ENCODE data around the gene ZDHHC14.

Gene ZDHHC14

GRCh38 chr6:157649311-157650260, 268.6 kb downstream of the ZDHHC14 start:
- TF ChIP-seq ZNF274 (IDR thresholded peaks at IDR 0.05; ENCODE audit: low read depth, low read length), result no peak
- H3K4me3 ChIP-seq (ENCODE audit: low read length), result no peak overlapping the region

DNA sequence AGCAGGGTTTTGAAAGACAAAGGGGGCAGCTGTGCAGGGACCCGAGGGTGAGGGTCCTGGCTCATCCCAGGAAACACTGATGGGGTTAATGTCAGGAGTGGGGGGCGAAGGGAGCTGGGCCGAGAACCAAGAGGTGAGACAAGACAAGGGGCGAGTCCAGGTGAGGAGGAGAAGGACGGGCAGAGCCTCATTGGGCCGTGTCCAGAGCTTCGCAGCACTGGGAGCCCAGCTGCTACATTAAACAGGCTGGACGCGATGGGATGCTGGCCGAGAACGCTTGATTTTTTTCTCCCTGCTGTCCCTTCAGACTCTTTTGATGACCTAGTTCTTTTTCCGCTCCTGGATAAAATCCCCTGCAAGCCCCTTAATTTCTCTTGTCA, 269.3 kb downstream of the ZDHHC14 start:
- H3K4me3 ChIP-seq (ENCODE audit: low read length), result no peak overlapping the region
- no peak for TF ChIP-seq ZNF274 (IDR thresholded peaks at IDR 0.05; ENCODE audit: low read depth, low read length)

- no peak overlapping the region for H3K4me3 ChIP-seq (ENCODE audit: low read length)
Measured at GRCh38 chr6:157650801-157651200, 269.8 kb downstream of the ZDHHC14 start.

DNA sequence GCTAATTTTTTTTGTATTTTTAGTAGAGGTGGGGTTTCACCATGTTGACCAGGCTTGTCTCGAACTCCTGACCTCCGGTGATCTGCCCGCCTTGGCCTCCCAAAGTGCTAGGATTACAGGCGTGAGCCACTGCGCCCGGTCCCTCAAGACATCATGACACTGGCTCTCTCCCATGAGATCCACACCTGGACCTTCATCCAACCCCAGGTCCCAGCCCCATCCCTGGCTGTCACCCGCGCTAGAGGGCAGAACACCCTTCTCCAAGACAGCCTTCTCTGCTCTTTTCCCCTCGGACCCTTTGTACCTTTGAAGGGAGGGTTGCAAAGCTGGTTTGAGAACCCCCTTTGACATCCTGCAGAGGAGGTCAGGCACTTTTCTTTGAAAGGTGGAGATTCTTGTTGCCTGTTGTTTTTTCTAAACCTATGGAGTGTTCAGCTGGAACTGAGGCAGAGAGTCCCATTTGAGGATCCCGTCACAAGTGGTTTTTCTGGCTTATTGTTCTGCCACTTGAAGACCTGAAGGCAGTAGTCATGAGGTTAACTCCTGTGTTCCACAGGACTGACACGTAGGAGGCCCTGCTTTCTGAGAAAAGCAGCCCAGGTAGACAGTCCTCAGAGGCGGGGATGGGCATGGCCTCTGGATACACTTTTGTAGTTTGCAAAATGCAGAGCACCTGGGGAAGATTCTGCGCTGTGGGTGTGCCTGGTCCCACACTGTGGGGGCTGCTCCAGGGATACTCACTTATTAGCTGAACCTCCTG, 270.9 kb downstream of the ZDHHC14 start:
- H3K4me3 ChIP-seq (ENCODE audit: low read length), result no peak overlapping the region
- no peak for TF ChIP-seq ZNF274 (IDR thresholded peaks at IDR 0.05; ENCODE audit: low read depth, low read length)

More at GRCh38 chr6:157650801-157651200, 269.8 kb downstream of the ZDHHC14 start:
- TF ChIP-seq ZNF274 (IDR thresholded peaks at IDR 0.05; ENCODE audit: low read depth, low read length), result no peak

DNA sequence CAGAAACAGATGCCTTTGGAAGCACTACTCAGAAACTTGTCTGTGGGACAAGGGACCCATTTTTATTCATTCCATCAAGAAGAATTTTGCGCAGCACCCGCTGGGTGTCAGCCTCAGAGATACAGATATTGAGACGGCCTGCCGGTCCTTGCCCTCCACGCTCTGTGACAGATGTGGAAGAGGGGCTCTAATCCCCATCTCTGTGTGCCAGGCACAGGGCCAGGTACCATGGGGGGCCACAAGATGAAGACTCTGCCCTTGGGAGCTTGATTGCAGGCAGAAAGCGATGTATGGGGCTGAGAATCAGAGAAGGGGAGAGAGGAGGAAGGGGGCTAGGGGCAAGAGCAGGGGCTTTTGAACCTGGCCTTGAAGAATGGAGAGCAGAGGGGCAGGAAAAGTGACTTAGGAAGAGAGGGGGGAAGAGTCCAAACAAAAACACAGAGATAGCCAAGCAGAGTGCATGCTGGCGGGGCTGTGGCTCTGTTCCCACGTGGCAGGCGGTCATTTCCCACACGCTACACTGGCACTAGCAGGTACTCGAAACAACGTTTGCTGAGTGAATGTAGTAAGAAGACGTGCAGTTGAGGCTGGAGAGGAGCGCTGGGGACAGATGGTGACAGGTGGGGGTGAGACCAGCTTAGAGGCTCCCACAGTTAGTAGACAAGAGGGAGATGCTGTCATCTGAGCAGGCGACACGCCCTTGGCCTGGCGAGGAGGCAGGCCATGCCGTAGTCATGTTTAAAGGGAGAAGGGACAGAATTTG, 271.8 kb downstream of the ZDHHC14 start:
- no peak for TF ChIP-seq ZNF274 (IDR thresholded peaks at IDR 0.05; ENCODE audit: low read depth, low read length)
- H3K4me3 ChIP-seq (ENCODE audit: low read length), result no peak overlapping the region

GRCh38 chr6:157653521-157653920, 272.5 kb downstream of the ZDHHC14 start:
- no peak overlapping the region for H3K4me3 ChIP-seq (ENCODE audit: low read length)
- no peak for TF ChIP-seq ZNF274 (IDR thresholded peaks at IDR 0.05; ENCODE audit: low read depth, low read length)

DNA sequence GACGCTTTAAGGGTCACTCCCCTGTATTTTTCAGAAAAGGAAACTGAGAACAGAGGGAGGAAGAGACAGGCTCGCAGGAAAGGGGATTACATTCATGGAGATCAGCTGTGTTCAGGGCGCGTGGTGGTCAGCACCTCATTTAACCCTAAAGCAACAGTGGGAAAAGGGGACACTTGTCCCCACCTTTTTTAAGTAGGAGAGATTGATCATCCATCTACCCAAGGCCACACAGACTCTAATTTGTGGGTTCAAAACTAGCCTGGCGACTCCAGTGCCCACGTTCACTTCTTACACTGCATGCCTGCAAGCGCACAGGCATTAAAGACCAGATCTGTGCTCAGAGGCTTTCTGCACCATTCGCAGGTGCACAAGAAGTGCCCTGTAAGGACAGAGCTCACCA, 274.1 kb downstream of the ZDHHC14 start:
- no peak overlapping the region for H3K4me3 ChIP-seq (ENCODE audit: low read length)
- TF ChIP-seq ZNF274 (IDR thresholded peaks at IDR 0.05; ENCODE audit: low read depth, low read length), result no peak

GRCh38 chr6:157656437-157656997, 275.5 kb downstream of the ZDHHC14 start:
- no peak for TF ChIP-seq ZNF274 (IDR thresholded peaks at IDR 0.05; ENCODE audit: low read depth, low read length)
- no peak overlapping the region for H3K4me3 ChIP-seq (ENCODE audit: low read length)

GRCh38 chr6:157657754-157658153, 276.8 kb downstream of the ZDHHC14 start:
- H3K4me3 ChIP-seq (ENCODE audit: low read length), result no peak overlapping the region
- no peak for TF ChIP-seq ZNF274 (IDR thresholded peaks at IDR 0.05; ENCODE audit: low read depth, low read length)

DNA sequence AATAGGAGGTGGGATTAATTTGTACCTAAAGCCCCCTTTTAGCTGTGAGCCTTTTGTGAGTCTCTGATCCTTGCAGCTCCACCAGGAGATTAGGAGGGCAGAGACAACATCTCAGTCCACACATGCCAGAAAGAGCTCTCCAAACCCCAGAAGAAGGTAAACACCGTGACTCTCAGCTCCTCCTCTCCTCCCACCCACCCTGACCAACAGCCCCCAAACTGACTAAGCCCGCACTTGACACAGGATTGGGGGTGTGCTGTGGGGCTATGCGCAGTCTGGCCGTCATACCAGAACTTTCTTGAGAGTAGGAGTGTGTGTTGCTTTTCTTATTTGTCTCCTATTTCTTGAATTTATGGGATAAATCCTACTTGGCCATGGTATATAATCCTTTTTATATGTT, 277.3 kb downstream of the ZDHHC14 start:
- no peak for TF ChIP-seq ZNF274 (IDR thresholded peaks at IDR 0.05; ENCODE audit: low read depth, low read length)
- no peak overlapping the region for H3K4me3 ChIP-seq (ENCODE audit: low read length)

DNA sequence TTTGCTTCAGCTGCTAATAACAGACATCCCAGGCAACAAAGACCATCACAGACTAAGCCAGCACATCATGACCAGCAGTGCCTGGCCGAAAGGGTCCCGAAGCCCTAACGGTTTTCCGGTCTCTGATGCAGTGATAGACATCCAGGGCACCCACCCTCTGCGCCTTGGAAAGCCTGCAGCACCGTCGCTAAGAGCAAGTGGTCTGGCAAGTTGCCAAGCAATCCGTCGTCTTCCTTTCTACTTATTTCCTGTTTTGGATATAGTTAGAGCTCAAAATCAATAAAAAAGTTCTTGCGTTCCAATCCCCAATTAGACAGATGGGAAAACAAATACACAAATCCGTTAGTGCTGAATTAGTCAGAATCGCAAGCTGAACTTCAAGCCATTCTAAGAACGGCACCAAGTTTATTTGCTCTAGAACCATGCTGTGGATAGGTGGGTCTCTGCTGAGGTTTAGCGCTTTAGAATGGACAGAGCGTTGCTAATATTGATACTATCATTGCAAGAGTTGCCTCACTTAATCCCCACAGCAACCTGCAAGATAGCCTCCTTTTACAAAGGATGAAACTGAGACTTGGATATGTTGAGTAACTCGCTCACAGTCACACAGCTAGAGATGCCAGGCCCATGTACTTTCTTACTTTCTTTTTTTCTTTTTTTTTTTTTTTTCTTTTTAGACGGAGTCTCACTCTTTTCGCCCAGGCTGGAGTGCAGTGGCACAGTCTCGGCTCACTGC, 278.7 kb downstream of the ZDHHC14 start:
- no peak overlapping the region for H3K4me3 ChIP-seq (ENCODE audit: low read length)
- TF ChIP-seq ZNF274 (IDR thresholded peaks at IDR 0.05; ENCODE audit: low read depth, low read length), result no peak

DNA sequence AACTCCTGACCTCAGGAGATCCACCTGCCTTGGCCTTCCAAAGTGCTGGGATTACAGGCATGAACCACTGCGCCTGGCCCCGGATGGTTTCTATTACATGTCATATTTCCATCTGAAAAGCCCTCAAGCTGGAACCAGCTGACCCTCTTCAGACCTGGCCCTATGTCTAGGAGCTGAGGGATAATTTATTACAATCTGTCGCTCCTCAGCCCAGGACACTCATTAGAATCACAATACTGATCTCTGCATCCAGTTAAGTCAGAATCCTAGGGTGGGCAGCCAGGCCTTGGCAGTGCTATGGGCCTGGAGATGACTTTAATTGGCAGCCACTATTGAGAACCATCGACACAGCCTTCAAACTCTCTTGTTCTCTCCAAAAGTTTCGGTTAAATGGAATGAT, 279.4 kb downstream of the ZDHHC14 start:
- H3K4me3 ChIP-seq (ENCODE audit: low read length), result no peak overlapping the region
- no peak for TF ChIP-seq ZNF274 (IDR thresholded peaks at IDR 0.05; ENCODE audit: low read depth, low read length)

GRCh38 chr6:157661652-157662051, 280.7 kb downstream of the ZDHHC14 start:
- TF ChIP-seq ZNF274 (IDR thresholded peaks at IDR 0.05; ENCODE audit: low read depth, low read length), result no peak
- no peak overlapping the region for H3K4me3 ChIP-seq (ENCODE audit: low read length)

Measured in GM08714 (cell line).